Esophagus muscularis mucosa (tissue), 4 donors: Measurements from ENCODE around the gene TLK2. TPM values are rescaled to one million over a fixed set of nuclear protein-coding genes. Genes with fewer than 3 reads are reported as not detected.
A peak's percentile ranks its signal among the peaks of the same experiment; 100 is the strongest.
"Not testable (repeated sequence)": the region's sequence is repeated elsewhere in the genome, so short reads cannot be mapped to it uniquely, and the experiment has no call there.

Experiments used
- DNase-seq: peaks from one replicate; pipeline ENCODE4 v3.0.0-alpha.2; 2017; ENCODE audit errors: extremely low spot score
- H3K27ac ChIP-seq, 4 donors: fragments of 200-600 bp; sonication (generic); replicated peaks in 1 of 4; 1 replicate in 3 of 4; 2 replicates in 1 of 4; pipeline ENCODE4 v1.5.1; 2016 to 2019; ENCODE audit warnings: mild to moderate bottlenecking in 1 of 4
- H3K27me3 ChIP-seq, 4 donors: fragments of 200-600 bp; sonication (generic); one replicate each; pipeline versions ENCODE4 v1.5.1 to v1.6.0; 2016 to 2019
- H3K36me3 ChIP-seq, 4 donors: fragments of 200-600 bp; sonication (generic); one replicate each; pipeline ENCODE4 v1.5.1; 2016 to 2019
- H3K4me1 ChIP-seq, 4 donors: fragments of 200-600 bp; sonication (generic); one replicate each; pipeline ENCODE4 v1.5.1; 2016 to 2019
- H3K4me3 ChIP-seq, 4 donors: fragments of 200-600 bp; sonication (generic); 1 replicate in 2 of 4; 2 replicates in 2 of 4; pipeline ENCODE4 v1.5.1; 2016 to 2019; ENCODE audit warnings: mild to moderate bottlenecking in 4 of 4, moderate library complexity in 1 of 4
- H3K9me3 ChIP-seq, 4 donors: fragments of 200-600 bp; sonication (generic); 1 replicate in 3 of 4; 2 replicates in 1 of 4; pipeline ENCODE4 v1.5.1; 2016 to 2019
- CTCF ChIP-seq, 3 experiments: fragments of 200-600 bp in 2 of 3; fragments of 450-650 bp in 1 of 3; sonication (generic) in 2 of 3; IDR thresholded peaks; one replicate each; pipeline ENCODE4 v1.5.1; 2017 to 2019; ENCODE audit warnings: antibody characterized with exemption in 3 of 3, mild to moderate bottlenecking in 2 of 3, moderate library complexity in 1 of 3
- EP300 ChIP-seq: sonication (generic); formaldehyde crosslinking; IDR thresholded peaks from one replicate; pipeline ENCODE4 v1.6.1; 2017; ENCODE audit warnings: antibody characterized with exemption
- POLR2A ChIP-seq: fragments of 450-650 bp; IDR thresholded peaks from one replicate; pipeline ENCODE4 v1.6.1; 2017; ENCODE audit warnings: antibody characterized with exemption, moderate library complexity, mild to moderate bottlenecking, low read depth
- POLR2AphosphoS5 ChIP-seq, 2 donors: sonication (generic); formaldehyde crosslinking; IDR thresholded peaks; one replicate each; pipeline ENCODE4 v1.6.1; 2017; ENCODE audit warnings: antibody characterized with exemption in 2 of 2
- WGBS: methylation state at CpG from one replicate; pipeline ENCODE4 v1.1.5; 2018; 5-methylcytosine and 5-hydroxymethylcytosine counted together
- intact Hi-C: fragments of 100-400 bp; cut with DNase I; formaldehyde crosslinking; loops from one replicate; pipeline ENCODE4 v1.15.1; 2023
- total RNA-seq, 4 donors: library from RNA; depleted of rRNA; stranded (reverse); fragments of >200 nt; gene quantifications; one replicate each; pipeline versions ENCODE4 v1.1.0 to v1.2.1, GENCODE V29; 2016

Gene TLK2
- 10 to 100 TPM; 35.3 to 43.2 (median 38.3) TPM for total RNA-seq

- no peak for DNase-seq
- peak within 1 kb of the TSS; percentile 66 to 88 (median 86) for H3K4me3 ChIP-seq
- TF ChIP-seq EP300 (no peak), POLR2A (no peak), CTCF (IDR thresholded peaks at IDR 0.05) (no peak), POLR2AphosphoS5 (IDR thresholded peaks at IDR 0.05) (no peak)
- peaks cover 28 to 48% (median 46%) of the 10 kb centered on the region in 4 donors for H3K4me1 ChIP-seq
- H3K36me3 ChIP-seq: peaks cover 0 to 16% (median 8%) of the 10 kb centered on the region in 4 donors
- no peaks in the 10 kb centered on the region for H3K27me3 ChIP-seq
- intact Hi-C loops: no loop called here
- WGBS: 0% methylated on average over 4 of the region's 59 CpGs
- peak within 1 kb of the TSS; percentile 90 to 98 (median 98) for H3K27ac ChIP-seq
- H3K9me3 ChIP-seq: no peaks in the 10 kb centered on the region
Observed at GRCh38 chr17:62478424-62478879, at the start of gene TLK2. Gene TLK2, plus strand, starts transcription at chr17:62478825. Its CDS starts 2,301 bp downstream, at chr17:62481126.

DNA sequence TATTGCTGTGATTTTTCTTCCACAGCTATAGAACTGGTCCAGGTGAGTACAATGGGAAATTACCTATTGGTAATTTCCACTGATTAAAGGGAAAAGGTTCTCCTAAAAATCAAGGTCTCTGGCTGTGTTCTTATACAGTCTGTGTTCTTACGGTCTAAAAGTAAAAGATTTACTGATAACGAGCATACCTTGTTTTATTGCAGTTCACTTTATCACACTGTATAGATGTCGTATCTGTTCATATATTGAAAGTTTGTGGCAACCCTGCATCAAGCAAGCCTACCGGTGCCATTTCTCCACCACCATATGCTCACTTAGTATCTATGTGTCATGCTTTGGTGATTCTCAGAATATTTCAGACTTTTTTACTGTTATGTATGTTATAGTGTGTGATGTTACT lies 43.4 kb upstream of the TLK2 start:
- H3K4me1 ChIP-seq, H3K27ac ChIP-seq, DNase-seq, H3K9me3 ChIP-seq, intact Hi-C loops, H3K4me3 ChIP-seq, H3K27me3 ChIP-seq: not testable (repeated sequence)
- H3K36me3 ChIP-seq: peaks cover 7 to 75% (median 36%) of the 10 kb centered on the region in 4 donors
- WGBS: 91% methylated on average over 4 of the region's 4 CpGs

DNA sequence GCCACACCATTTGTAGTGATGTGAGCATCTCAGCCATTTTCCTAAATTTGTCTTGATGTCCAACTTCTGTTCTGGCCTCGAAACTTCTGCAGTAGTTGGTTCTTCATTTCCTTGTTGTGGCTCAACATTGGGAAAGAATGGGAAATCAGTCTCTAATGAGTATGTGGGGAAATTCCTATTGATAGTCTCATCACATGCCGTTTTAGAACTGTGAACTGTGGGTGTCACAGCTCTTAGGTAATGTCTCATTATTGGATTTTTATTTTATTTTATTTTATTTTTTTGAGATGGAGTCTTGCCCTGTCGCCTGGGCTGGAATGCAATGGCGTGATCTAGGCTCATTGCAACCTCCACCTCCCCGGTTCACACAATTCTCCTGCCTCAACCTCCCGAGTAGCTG lies 37.4 kb upstream of the TLK2 start:
- H3K27me3 ChIP-seq, H3K4me1 ChIP-seq, H3K9me3 ChIP-seq, DNase-seq, H3K27ac ChIP-seq, H3K4me3 ChIP-seq, intact Hi-C loops: not testable (repeated sequence)
- WGBS: 97% methylated on average over 6 of the region's 6 CpGs
- peaks cover 43 to 85% (median 64%) of the 10 kb centered on the region in 4 donors for H3K36me3 ChIP-seq

GRCh38 chr17:62444063-62444462 lies 34.6 kb upstream of the TLK2 start:
- DNase-seq: no peak
- 92% methylated on average over 4 of the region's 4 CpGs for WGBS

DNA sequence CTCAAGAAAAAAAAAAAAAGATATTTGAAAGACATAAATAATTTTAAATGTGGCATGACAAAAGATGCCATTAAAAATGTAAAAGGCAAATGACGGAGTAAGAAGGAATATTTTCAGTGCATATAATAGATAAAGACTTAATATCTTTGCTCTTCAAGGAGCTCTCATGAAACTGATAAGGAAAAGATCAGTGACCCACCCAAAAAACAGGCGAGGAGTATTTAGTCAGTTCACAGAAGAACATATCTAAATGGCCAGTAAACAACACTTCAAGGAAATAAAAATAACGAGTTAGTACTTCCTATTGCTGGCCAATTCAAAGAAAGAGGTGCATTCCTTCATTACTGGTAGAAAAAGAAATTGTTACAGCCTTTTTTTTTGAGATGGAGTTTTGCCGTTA lies 32.8 kb upstream of the TLK2 start:
- WGBS: 96% methylated on average over 4 of the region's 4 CpGs
- H3K4me1 ChIP-seq, H3K27me3 ChIP-seq, intact Hi-C loops, H3K9me3 ChIP-seq, H3K4me3 ChIP-seq, DNase-seq, H3K27ac ChIP-seq: not testable (repeated sequence)
- H3K36me3 ChIP-seq: peaks cover 64 to 95% (median 83%) of the 10 kb centered on the region in 4 donors

More at GRCh38 chr17:62444063-62444462, 34.6 kb upstream of the TLK2 start:
- no peaks in the 10 kb centered on the region for H3K4me1 ChIP-seq
- no peaks in the 10 kb centered on the region for H3K9me3 ChIP-seq
- no peak for TF ChIP-seq EP300
- TF ChIP-seq CTCF (IDR thresholded peaks at IDR 0.05): no peak
- no peaks in the 10 kb centered on the region for H3K27me3 ChIP-seq
- peaks cover 69 to 96% (median 86%) of the 10 kb centered on the region in 4 donors for H3K36me3 ChIP-seq
- H3K4me3 ChIP-seq: no peak overlapping the region
- no peak overlapping the region for H3K27ac ChIP-seq
- intact Hi-C loops: no loop called here

DNA sequence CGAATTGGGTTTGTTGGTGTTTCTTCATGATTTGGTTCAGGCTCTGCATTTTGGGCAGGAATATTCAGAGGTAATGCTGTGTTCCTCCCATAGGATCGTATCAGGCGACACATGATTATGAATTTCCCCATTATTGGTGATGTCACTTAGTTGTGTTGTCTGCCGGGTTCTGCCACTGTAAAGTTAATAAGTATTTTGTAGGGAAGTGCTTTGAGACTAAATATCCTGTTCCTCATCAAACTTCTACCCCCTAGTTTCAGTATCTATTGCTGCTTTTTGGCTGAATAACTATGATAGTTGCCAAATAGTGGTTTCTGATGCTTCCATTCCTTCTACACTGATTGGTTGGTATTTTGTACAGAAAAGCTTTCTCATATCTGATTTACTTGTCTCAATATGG lies 26.4 kb upstream of the TLK2 start:
- H3K4me1 ChIP-seq, H3K27ac ChIP-seq, H3K27me3 ChIP-seq, H3K9me3 ChIP-seq, DNase-seq, H3K4me3 ChIP-seq, intact Hi-C loops: not testable (repeated sequence)
- 83% methylated on average over 4 of the region's 4 CpGs for WGBS
- H3K36me3 ChIP-seq: peaks cover 21 to 31% (median 24%) of the 10 kb centered on the region in 4 donors

DNA sequence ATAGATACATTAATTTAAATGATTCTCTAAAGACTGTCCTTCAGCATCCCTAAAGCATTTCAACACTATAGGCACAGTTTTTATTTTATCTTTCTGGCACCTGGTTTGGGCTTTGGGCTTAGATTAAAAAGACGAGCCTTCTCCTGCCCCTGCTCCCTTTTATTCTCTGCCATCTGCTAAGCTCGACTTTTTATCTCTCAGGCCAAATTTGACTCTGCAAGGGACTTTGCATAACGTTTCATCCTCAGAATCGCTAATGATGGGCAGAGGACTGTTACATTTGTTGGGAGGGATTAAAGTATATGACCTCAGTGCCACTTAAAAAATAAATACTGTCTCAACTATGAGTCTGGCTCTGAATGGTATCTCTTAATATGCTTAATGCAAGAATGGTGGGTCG lies 25.6 kb upstream of the TLK2 start:
- DNase-seq, H3K27me3 ChIP-seq, H3K9me3 ChIP-seq, intact Hi-C loops, H3K4me3 ChIP-seq, H3K27ac ChIP-seq, H3K4me1 ChIP-seq: not testable (repeated sequence)
- peaks cover 12 to 22% (median 16%) of the 10 kb centered on the region in 4 donors for H3K36me3 ChIP-seq
- WGBS: 79% methylated on average over 5 of the region's 5 CpGs

DNA sequence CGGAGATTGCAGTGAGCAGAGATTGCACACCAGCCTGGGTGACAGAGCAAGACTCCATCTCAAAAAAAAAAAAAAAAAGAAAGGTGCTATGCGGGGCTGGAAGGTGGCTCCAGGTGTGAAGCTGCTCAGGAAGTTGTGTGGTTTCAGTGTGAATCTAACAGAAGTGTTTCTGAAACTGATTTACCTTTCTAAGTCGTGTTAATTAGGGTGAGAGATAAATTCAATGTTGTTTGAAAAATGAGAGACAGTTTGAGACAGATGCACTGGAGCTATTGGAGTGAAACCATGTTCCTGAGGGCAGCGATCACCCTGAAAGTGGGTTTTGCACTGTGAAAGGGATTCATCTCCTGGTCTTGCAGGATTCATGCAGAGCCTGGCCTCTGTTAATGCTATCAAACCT lies 25.0 kb upstream of the TLK2 start:
- H3K4me3 ChIP-seq, H3K27me3 ChIP-seq, intact Hi-C loops, H3K27ac ChIP-seq, H3K9me3 ChIP-seq, H3K4me1 ChIP-seq, DNase-seq: not testable (repeated sequence)
- WGBS: 90% methylated on average over 4 of the region's 4 CpGs
- H3K36me3 ChIP-seq: peaks cover 6 to 16% (median 10%) of the 10 kb centered on the region in 4 donors

- H3K27me3 ChIP-seq, H3K9me3 ChIP-seq, H3K27ac ChIP-seq, H3K4me1 ChIP-seq, intact Hi-C loops, DNase-seq, H3K4me3 ChIP-seq: not testable (repeated sequence)
- peaks cover 3 to 12% (median 6%) of the 10 kb centered on the region in 4 donors for H3K36me3 ChIP-seq
- 93% methylated on average over 3 of the region's 3 CpGs for WGBS
Observed at GRCh38 chr17:62454111-62454510, 24.5 kb upstream of the TLK2 start.
